Fibroblast of lung (primary cell): ENCODE data around the gene SYT9.

Experiments used
- EZH2 ChIP-seq: IDR thresholded peaks from 2 replicates; pipeline ENCODE4 v1.5.1; 2012; ENCODE audit warnings: low read length, control low read depth, mild to moderate bottlenecking; ENCODE audit errors: missing control alignments
- TF ChIP-seq, protein P1 (sequence below), 2 donors: IDR thresholded peaks in 1 of 2; conservative IDR thresholded peaks in 1 of 2; 1 replicate in 1 of 2; 2 replicates in 1 of 2; pipeline ENCODE4 v1.5.1; 2011 to 2012; ENCODE audit warnings: low read length in 2 of 2, control low read depth in 1 of 2, inconsistent platforms in 1 of 2, low read depth in 1 of 2, mild to moderate bottlenecking in 1 of 2

DNA sequence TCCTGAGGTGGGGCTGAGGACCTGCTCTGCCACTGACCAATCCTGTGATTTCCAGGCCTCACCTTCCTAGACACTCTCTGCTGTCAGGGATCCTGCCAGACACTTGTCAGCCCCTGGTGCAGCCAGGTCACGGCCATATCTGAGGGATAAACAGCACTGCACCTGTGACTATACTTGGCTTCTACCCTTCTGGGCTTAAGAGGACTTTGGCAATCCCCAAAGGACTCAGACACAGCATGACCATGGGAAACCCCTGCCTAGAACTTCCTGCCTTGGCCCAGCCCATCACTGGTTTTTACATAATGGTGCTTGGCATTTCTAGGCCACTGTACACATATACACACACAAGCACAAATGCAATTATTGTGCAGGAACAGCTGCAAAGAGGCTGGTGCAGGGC, 222.0 kb downstream of the SYT9 start:
- TF ChIP-seq, protein P1, sequence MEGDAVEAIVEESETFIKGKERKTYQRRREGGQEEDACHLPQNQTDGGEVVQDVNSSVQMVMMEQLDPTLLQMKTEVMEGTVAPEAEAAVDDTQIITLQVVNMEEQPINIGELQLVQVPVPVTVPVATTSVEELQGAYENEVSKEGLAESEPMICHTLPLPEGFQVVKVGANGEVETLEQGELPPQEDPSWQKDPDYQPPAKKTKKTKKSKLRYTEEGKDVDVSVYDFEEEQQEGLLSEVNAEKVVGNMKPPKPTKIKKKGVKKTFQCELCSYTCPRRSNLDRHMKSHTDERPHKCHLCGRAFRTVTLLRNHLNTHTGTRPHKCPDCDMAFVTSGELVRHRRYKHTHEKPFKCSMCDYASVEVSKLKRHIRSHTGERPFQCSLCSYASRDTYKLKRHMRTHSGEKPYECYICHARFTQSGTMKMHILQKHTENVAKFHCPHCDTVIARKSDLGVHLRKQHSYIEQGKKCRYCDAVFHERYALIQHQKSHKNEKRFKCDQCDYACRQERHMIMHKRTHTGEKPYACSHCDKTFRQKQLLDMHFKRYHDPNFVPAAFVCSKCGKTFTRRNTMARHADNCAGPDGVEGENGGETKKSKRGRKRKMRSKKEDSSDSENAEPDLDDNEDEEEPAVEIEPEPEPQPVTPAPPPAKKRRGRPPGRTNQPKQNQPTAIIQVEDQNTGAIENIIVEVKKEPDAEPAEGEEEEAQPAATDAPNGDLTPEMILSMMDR (conservative IDR thresholded peaks at IDR 0.05 in 1 of 2, IDR thresholded peaks at IDR 0.05 in 1 of 2; ENCODE audit: low read depth in 1 of 2, low read length in 2 of 2), result no peak
- no peak for TF ChIP-seq EZH2
